GM13977 (cell line): Measurements from ENCODE around the gene SLC31A1.

Source experiments
- DNase-seq: peaks from one replicate; pipeline ENCODE4 v3.0.0; 2012; ENCODE audit warnings: low spot score
- in situ Hi-C: fragments of 300-500 bp; cut with MboI; formaldehyde crosslinking; loops from one replicate; pipeline ENCODE4 v1.12.0; 2022; ENCODE audit warnings: low sequenced_read_pairs, low pct_unique_long_range_greater_than_20kb, mixed read lengths, inconsistent platforms; ENCODE audit not compliant: unreplicated experiment
- TF ChIP-seq, protein P1 (sequence below): IDR thresholded peaks from 2 replicates; pipeline ENCODE4 v1.5.1; 2012; ENCODE audit warnings: mild to moderate bottlenecking, control low read depth; ENCODE audit not compliant: insufficient read depth; ENCODE audit errors: extremely low read depth, missing control alignments

SLC31A1 gene

DNA sequence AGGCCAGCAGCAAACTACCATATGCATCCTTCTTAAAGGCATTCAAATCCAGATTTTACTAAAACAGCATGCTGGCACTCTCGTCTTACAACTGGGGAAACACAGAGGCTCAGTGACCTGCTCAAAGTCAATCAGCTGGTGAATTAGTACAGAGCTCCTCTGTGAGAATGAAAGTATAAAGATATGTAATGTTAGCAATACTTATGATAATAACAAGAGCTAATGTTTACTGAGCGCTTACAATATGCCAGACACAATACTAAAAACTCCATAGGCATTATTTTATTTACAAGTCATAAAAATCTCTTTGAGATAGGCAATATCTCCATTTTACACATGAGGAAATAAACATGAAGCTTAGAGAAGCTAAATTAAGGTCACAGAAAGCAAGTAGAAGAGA is 28.9 kb upstream of the SLC31A1 start:
- in situ Hi-C loops, result no loop called here
- DNase-seq, result no peak
- TF ChIP-seq, protein P1, sequence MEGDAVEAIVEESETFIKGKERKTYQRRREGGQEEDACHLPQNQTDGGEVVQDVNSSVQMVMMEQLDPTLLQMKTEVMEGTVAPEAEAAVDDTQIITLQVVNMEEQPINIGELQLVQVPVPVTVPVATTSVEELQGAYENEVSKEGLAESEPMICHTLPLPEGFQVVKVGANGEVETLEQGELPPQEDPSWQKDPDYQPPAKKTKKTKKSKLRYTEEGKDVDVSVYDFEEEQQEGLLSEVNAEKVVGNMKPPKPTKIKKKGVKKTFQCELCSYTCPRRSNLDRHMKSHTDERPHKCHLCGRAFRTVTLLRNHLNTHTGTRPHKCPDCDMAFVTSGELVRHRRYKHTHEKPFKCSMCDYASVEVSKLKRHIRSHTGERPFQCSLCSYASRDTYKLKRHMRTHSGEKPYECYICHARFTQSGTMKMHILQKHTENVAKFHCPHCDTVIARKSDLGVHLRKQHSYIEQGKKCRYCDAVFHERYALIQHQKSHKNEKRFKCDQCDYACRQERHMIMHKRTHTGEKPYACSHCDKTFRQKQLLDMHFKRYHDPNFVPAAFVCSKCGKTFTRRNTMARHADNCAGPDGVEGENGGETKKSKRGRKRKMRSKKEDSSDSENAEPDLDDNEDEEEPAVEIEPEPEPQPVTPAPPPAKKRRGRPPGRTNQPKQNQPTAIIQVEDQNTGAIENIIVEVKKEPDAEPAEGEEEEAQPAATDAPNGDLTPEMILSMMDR, result no peak

DNA sequence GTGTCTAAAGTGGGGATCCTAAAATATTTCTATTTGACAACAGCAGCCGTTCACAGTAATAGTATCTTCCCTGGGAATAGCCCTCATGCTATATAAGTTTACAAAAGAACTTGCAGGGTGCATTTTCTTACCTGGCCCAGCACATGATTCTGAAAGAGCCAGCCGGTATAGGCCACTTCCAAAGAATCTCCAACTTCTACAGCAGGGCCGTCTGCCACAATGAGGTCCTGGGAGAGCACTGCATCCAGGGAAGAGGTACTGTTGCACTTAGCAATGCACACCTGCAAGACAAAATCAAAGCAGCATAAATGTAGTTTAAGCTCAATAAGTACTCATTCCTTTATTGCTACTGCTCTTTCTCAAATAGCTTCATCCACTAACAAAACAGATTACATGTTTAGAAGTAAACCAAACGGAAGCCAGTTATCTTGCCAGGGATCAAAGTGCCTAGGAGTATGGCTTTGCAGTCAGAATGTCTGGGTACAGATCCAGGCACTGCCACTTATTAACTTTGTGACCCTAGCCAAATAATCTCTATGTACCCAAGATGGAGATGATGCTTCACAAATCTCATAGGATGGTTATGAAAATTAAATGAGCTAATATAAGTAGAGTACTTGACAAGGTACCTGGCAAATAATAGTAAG is 21.5 kb upstream of the SLC31A1 start:
- DNase-seq, result no peak
- TF ChIP-seq, protein P1, result no peak
- in situ Hi-C loops, result no loop called here

DNA sequence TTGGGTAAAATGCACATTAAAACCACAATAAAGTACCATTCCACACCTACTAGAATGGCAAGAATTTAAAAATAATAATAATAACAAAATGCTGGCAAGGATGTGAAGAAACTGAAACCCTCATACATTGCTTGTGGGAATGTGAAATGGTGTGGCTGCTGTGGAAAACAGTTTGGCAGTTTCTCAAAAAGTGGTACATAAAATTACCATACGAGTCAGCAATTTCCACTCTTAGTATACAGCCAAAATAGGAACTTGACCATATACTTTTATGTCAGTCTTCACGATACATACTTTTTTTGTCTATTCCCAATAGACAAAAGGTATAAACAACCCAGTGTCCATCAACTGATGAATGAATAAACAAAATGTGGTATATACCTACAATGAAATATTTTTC is 15.9 kb upstream of the SLC31A1 start:
- in situ Hi-C loops, result no loop called here
- TF ChIP-seq, protein P1, result no peak
- DNase-seq, result no peak

DNA sequence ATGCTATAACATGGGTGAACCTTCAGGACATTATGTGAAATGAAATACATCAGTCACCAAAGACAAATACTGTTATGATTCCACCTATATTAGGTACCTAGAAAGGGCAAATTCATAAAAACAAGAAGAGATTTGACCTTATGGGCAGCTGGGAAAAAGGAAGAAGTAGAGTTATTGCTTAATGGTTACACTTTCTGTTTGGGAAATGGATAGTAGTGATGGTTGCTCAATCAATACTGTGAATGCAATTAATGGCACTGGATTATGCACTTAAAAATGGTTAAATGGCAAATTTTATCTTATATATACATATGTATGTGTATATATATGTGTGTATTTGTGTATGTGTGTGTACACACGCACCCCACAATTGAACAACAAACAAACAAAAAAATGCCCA is 15.5 kb upstream of the SLC31A1 start:
- TF ChIP-seq, protein P1, result no peak
- DNase-seq, result no peak
- in situ Hi-C loops, result no loop called here

DNA sequence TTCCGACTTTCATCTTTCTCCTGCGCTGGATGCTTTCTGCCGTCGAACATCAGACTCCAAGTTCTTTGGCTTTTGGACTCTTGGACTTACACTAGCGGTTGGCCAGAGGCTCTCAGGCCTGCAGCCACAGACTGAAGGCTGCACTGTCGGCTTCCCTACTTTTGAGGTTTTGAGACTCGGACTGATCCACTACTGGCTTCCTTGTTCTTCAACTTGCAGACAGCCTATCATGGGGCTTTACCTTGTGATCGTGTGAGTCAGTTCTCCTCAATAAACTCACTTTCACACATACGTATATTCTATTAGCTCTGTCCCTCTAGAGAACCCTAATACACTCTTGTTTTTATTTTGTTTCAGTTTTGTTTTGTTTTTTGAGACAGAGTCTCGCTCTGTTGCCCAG is 10.5 kb upstream of the SLC31A1 start:
- no peak for DNase-seq
- in situ Hi-C loops, result no loop called here
- TF ChIP-seq, protein P1, result no peak

DNA sequence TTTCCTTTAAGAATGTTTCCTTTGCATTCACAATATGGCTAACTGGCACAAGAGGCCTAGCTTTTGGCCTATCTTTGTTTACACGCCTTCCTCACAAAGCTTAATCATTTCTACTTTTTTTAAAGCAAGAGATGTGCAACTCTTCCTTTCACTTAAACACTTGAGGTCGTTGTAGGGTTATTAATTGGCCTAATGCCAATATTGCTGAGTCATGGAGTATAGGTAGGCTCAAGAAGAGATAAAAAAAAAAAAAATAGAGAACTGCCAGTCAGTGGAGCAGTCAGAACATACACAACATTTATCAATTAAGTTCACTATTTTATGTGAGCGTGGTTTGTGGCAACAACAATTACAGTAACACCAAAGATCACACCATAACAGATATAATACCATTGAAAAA is 6.2 kb upstream of the SLC31A1 start:
- no peak for DNase-seq
- TF ChIP-seq, protein P1, result no peak
- in situ Hi-C loops, result no loop called here

DNA sequence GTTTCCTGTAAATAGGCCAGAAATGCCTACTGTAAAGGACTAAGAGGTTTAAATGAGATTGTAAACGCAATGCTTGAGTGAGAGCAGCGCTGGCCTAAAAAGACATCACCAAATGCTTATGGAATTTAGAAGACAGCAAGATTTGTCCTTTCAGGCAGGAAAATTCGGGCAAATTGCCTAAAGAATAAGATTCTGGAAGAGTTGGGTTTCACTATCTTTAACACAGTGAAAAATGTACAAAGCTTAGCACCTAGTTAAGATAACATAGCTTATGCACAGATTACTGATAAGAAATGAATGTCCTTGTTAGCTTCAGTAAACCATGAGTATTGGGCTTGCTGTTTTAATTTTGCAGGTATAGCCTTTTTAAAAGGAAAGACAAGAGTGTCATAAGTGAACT is 4.9 kb upstream of the SLC31A1 start:
- in situ Hi-C loops, result no loop called here
- DNase-seq, result no peak
- TF ChIP-seq, protein P1, result no peak
